SH-SY5Y (cell line): ENCODE data around the gene ZNF79.

Experiments
- GATA2 ChIP-seq: IDR thresholded peaks from 2 replicates; pipeline ENCODE4 v1.6.1; 2011; ENCODE audit warnings: mild to moderate bottlenecking, low read depth, low read length
- GATA3 ChIP-seq: IDR thresholded peaks from 2 replicates; pipeline ENCODE4 v1.6.1; 2011; ENCODE audit warnings: low read depth, mild to moderate bottlenecking, low read length, moderate library complexity

DNA sequence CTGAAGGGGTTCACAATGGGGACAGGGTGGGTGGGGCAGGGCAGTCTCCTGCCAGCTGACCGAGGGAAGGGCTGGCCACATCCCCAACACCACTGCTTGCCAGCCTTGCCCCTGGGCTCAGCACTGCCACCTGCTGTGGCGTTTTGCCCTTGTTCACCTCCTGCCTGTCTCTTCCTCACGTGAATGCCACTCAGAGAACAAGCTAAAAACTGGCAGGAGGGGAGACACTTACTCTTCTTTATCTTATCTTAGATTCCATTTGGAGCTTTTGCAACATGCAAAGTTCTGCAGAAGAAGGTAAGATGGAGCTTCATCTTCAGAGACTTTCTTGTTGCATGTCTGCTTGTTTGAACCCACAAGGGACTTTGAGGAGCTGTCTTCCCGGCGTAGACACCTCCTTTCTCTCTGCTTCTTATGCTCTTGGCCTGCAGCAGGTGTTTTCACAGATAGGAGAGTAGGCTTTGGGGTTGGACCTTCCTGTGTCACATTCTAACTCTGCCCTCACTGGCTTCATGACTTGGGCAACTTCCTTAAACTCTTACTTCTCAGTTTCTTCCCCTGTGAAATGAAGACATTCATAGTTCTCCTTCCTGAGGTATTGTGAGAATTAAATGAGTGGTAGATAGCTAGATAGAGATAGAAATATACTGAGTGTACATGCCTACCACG lies 31.3 kb downstream of the ZNF79 start:
- no peak for TF ChIP-seq GATA3
- no peak for TF ChIP-seq GATA2
